GM21723 (cell line): ENCODE data around the gene ZYX.

ENCODE experiments used
- ATAC-seq: cut with Tn5 transposase; IDR thresholded peaks from one replicate; pipeline ENCODE4 v1.9.1; 2021; ENCODE audit warnings: mild to moderate bottlenecking, moderate library complexity; ENCODE audit not compliant: unreplicated experiment

The ZYX gene

GRCh38 chr7:143380646-143381426 lies at the start of gene ZYX:
Gene ZYX (plus strand): TSS chr7:143381345. CDS start chr7:143381572, 227 bp downstream.
- ATAC-seq = peak; percentile 81

GRCh38 chr7:143334244-143334643 lies 46.9 kb upstream of the ZYX start:
- no peak for ATAC-seq

- no peak for ATAC-seq
Measured at GRCh38 chr7:143337216-143337615, 43.9 kb upstream of the ZYX start.

GRCh38 chr7:143341842-143342241 lies 39.3 kb upstream of the ZYX start:
- ATAC-seq = no peak

- ATAC-seq = no peak
Measured at GRCh38 chr7:143343596-143343995, 37.5 kb upstream of the ZYX start.

- peak; percentile 89 for ATAC-seq
Measured at GRCh38 chr7:143345428-143345900, 35.7 kb upstream of the ZYX start.

GRCh38 chr7:143346018-143346417 lies 35.1 kb upstream of the ZYX start:
- ATAC-seq = no peak

- ATAC-seq = no peak
Measured at GRCh38 chr7:143347950-143348349, 33.2 kb upstream of the ZYX start.

- no peak for ATAC-seq
Measured at GRCh38 chr7:143351060-143351459, 30.1 kb upstream of the ZYX start.

- ATAC-seq = no peak
Measured at GRCh38 chr7:143351574-143351973, 29.6 kb upstream of the ZYX start.

- ATAC-seq = no peak
Measured at GRCh38 chr7:143352531-143353002, 28.6 kb upstream of the ZYX start.

- no peak for ATAC-seq
Measured at GRCh38 chr7:143354376-143354775, 26.8 kb upstream of the ZYX start.

- no peak for ATAC-seq
Measured at GRCh38 chr7:143354965-143355364, 26.2 kb upstream of the ZYX start.

- no peak for ATAC-seq
Measured at GRCh38 chr7:143355450-143356385, 25.4 kb upstream of the ZYX start.

- ATAC-seq = no peak
Measured at GRCh38 chr7:143356414-143357050, 24.6 kb upstream of the ZYX start.

GRCh38 chr7:143358626-143359025 lies 22.5 kb upstream of the ZYX start:
- ATAC-seq = no peak

- ATAC-seq = no peak
Measured at GRCh38 chr7:143359771-143360353, 21.3 kb upstream of the ZYX start.

- no peak for ATAC-seq
Measured at GRCh38 chr7:143360788-143361551, 20.2 kb upstream of the ZYX start.

- no peak for ATAC-seq
Measured at GRCh38 chr7:143361552-143362130, 19.5 kb upstream of the ZYX start.
